ENCODE results near the gene HDAC3. TPM values are rescaled to one million over a fixed set of nuclear protein-coding genes. Genes with fewer than 3 reads are reported as not detected.

HDAC3 gene
- total and polyA plus RNA-seq, 2 donors (not counting 1 experiment from before 2014, with no cell fraction given), result 85.5 to 94.0 TPM

- no peak overlapping the region for H3K27ac Mint-ChIP-seq
Observed at GRCh38 chr5:141675672-141676071, 39.0 kb upstream of the HDAC3 start.

DNA sequence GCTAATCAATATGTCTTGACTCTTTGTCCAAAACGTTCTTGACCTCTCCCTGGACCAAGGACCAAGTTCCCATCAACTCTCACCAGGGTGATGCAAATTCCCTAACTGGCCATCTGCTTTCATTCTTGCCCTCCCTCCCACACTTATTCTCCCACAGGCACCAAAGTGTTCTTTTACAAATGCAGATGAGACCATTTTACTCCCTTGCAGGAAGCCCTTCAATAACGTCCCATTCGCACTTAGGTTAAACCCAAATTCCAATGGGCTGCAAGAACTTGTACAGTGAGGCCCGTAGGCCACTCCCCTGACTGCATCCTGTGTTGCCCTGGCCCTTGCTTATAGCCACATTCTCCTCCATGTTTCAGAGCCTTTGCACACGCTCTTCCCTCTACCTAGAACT is 38.1 kb upstream of the HDAC3 start:
- no peak overlapping the region for H3K4me3 Mint-ChIP-seq
- Histone ChIP-seq H3K79me2 (ENCODE audit: control insufficient read depth, insufficient read depth, low read length) (no peaks in the 10 kb centered on the region), H3K27ac (ENCODE audit: low read length in 2 of 2) (no peak overlapping the region), H3K36me3 (replicated peaks in 1 of 2; ENCODE audit: control extremely low read depth in 1 of 2, control insufficient read depth in 1 of 2, extremely low read depth in 1 of 2, insufficient read depth in 2 of 2, low read length in 1 of 2) (no peaks in the 10 kb centered on the region), H3K4me2 (replicated peaks; ENCODE audit: low read depth, low read length, poor library complexity, severe bottlenecking) (no peak overlapping the region), H3K4me3 (ENCODE audit: control extremely low read depth in 1 of 5, extremely low read depth in 1 of 5, insufficient read depth in 1 of 5, low read depth in 2 of 5, low read length in 4 of 5) (no peak overlapping the region), H3K9me3 (ENCODE audit: control extremely low read depth in 1 of 3, control insufficient read depth in 2 of 3, insufficient read depth in 1 of 3, low read length in 2 of 3) (no peaks in the 10 kb centered on the region), H4K20me1 (ENCODE audit: control insufficient read depth, insufficient read depth, low read length, poor library complexity, severe bottlenecking) (no peaks in the 10 kb centered on the region), H3K9ac (ENCODE audit: low read length) (no peak overlapping the region), H2AFZ (ENCODE audit: insufficient read depth, low read depth, low read length, poor library complexity, severe bottlenecking) (no peak overlapping the region), H3K4me1 (ENCODE audit: control insufficient read depth in 2 of 2, insufficient read depth in 2 of 2, low read length in 2 of 2) (no peaks in the 10 kb centered on the region), H3K27me3 (replicated peaks in 1 of 4; ENCODE audit: control extremely low read depth in 1 of 4, control insufficient read depth in 3 of 4, insufficient read depth in 4 of 4, low read length in 3 of 4) (peaks cover 0 to 2% (median 0%) of the 10 kb centered on the region in 4 experiments)
- DNase-seq, result no peak
- no peaks in the 10 kb centered on the region for H3K4me1 Mint-ChIP-seq
- CTCF ChIA-PET, result no interaction called here
- WGBS (ENCODE audit: insufficient coverage), result 86% methylated on average over 5 of the region's 5 CpGs
- no peak overlapping the region for H3K27ac Mint-ChIP-seq
- intact Hi-C loops (cut with micrococcal nuclease), result no loop called here
- POLR2A ChIA-PET, result no interaction called here
- TF ChIP-seq, protein P1, sequence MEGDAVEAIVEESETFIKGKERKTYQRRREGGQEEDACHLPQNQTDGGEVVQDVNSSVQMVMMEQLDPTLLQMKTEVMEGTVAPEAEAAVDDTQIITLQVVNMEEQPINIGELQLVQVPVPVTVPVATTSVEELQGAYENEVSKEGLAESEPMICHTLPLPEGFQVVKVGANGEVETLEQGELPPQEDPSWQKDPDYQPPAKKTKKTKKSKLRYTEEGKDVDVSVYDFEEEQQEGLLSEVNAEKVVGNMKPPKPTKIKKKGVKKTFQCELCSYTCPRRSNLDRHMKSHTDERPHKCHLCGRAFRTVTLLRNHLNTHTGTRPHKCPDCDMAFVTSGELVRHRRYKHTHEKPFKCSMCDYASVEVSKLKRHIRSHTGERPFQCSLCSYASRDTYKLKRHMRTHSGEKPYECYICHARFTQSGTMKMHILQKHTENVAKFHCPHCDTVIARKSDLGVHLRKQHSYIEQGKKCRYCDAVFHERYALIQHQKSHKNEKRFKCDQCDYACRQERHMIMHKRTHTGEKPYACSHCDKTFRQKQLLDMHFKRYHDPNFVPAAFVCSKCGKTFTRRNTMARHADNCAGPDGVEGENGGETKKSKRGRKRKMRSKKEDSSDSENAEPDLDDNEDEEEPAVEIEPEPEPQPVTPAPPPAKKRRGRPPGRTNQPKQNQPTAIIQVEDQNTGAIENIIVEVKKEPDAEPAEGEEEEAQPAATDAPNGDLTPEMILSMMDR (IDR thresholded peaks at IDR 0.05), result no peak
- no peak for TF ChIP-seq EZH2 (IDR thresholded peaks at IDR 0.05; ENCODE audit: borderline replicate concordance, insufficient read depth, low read depth, low read length, poor library complexity, severe bottlenecking)
- H3K9me3 Mint-ChIP-seq (ENCODE audit: insufficient read depth), result no peaks in the 10 kb centered on the region
- no peak for ATAC-seq (ENCODE audit: low read depth)
- H3K27me3 Mint-ChIP-seq, result no peaks in the 10 kb centered on the region

More at GRCh38 chr5:141675672-141676071, 39.0 kb upstream of the HDAC3 start:
- no peaks in the 10 kb centered on the region for H3K27me3 Mint-ChIP-seq
- H2AFZ ChIP-seq (ENCODE audit: insufficient read depth, low read depth, low read length, poor library complexity, severe bottlenecking), result no peak overlapping the region
- intact Hi-C loops (cut with micrococcal nuclease), result no loop called here
- H3K4me1 ChIP-seq (ENCODE audit: control insufficient read depth in 2 of 2, insufficient read depth in 2 of 2, low read length in 2 of 2), result no peaks in the 10 kb centered on the region
- H3K4me1 Mint-ChIP-seq, result no peaks in the 10 kb centered on the region
- H3K4me3 ChIP-seq (ENCODE audit: control extremely low read depth in 1 of 5, extremely low read depth in 1 of 5, insufficient read depth in 1 of 5, low read depth in 2 of 5, low read length in 4 of 5), result no peak overlapping the region
- H3K9me3 Mint-ChIP-seq (ENCODE audit: insufficient read depth), result no peaks in the 10 kb centered on the region
- no peak overlapping the region for H3K4me3 Mint-ChIP-seq
- H3K4me2 ChIP-seq (replicated peaks; ENCODE audit: low read depth, low read length, poor library complexity, severe bottlenecking), result no peak overlapping the region
- H3K27ac ChIP-seq (ENCODE audit: low read length in 2 of 2), result no peak overlapping the region
- H3K79me2 ChIP-seq (ENCODE audit: control insufficient read depth, insufficient read depth, low read length), result no peaks in the 10 kb centered on the region
- no peak overlapping the region for H3K9ac ChIP-seq (ENCODE audit: low read length)
- no peaks in the 10 kb centered on the region for H3K36me3 ChIP-seq (replicated peaks in 1 of 2; ENCODE audit: control extremely low read depth in 1 of 2, control insufficient read depth in 1 of 2, extremely low read depth in 1 of 2, insufficient read depth in 2 of 2, low read length in 1 of 2)
- POLR2A ChIA-PET, result no interaction called here
- TF ChIP-seq EZH2 (IDR thresholded peaks at IDR 0.05; ENCODE audit: borderline replicate concordance, insufficient read depth, low read depth, low read length, poor library complexity, severe bottlenecking), result no peak
- TF ChIP-seq, protein P1 (IDR thresholded peaks at IDR 0.05), result no peak
- peaks cover 0 to 5% (median 0%) of the 10 kb centered on the region in 4 experiments for H3K27me3 ChIP-seq (replicated peaks in 1 of 4; ENCODE audit: control extremely low read depth in 1 of 4, control insufficient read depth in 3 of 4, insufficient read depth in 4 of 4, low read length in 3 of 4)
- no peaks in the 10 kb centered on the region for H3K9me3 ChIP-seq (ENCODE audit: control extremely low read depth in 1 of 3, control insufficient read depth in 2 of 3, insufficient read depth in 1 of 3, low read length in 2 of 3)
- DNase-seq (no peak), ATAC-seq (ENCODE audit: low read depth) (no peak)
- CTCF ChIA-PET, result interaction anchor here (0.6 to 2.0 kb wide), 2 partner anchors 16 to 369 kb away, joined by 3 to 9 read pairs; no protein-coding TSS in a partner anchor
- 93% methylated on average over 4 of the region's 4 CpGs for WGBS (ENCODE audit: insufficient coverage)
- no peaks in the 10 kb centered on the region for H4K20me1 ChIP-seq (ENCODE audit: control insufficient read depth, insufficient read depth, low read length, poor library complexity, severe bottlenecking)

All from B cell (primary cell).